HEK293T (cell line): ENCODE measurements around the gene COL24A1.

Experiments used
- ARNT ChIP-seq: fragments of 450-650 bp; IDR thresholded peaks from 2 replicates; pipeline ENCODE4 v1.6.1; 2017; ENCODE audit warnings: mild to moderate bottlenecking
- BHLHE40 ChIP-seq: fragments of 450-650 bp; IDR thresholded peaks from 2 replicates; pipeline ENCODE4 v1.6.1; 2016; ENCODE audit warnings: mild to moderate bottlenecking, moderate library complexity, borderline replicate concordance
- CTBP1 ChIP-seq: fragments of 450-650 bp; IDR thresholded peaks from 2 replicates; pipeline ENCODE4 v1.6.1; 2016; ENCODE audit warnings: borderline replicate concordance
- ELF4 ChIP-seq: fragments of 450-650 bp; IDR thresholded peaks from 2 replicates; pipeline ENCODE4 v1.6.1; 2017; ENCODE audit warnings: antibody characterized with exemption
- FOXA1 ChIP-seq: fragments of 450-650 bp; IDR thresholded peaks from 2 replicates; pipeline ENCODE4 v1.6.1; 2016; ENCODE audit warnings: mild to moderate bottlenecking
- FOXK2 ChIP-seq: fragments of 450-650 bp; IDR thresholded peaks from 2 replicates; pipeline ENCODE4 v1.6.1; 2016; ENCODE audit warnings: mild to moderate bottlenecking
- FOXM1 ChIP-seq: fragments of 450-650 bp; IDR thresholded peaks from 2 replicates; pipeline ENCODE4 v1.6.1; 2017; ENCODE audit warnings: mild to moderate bottlenecking, borderline replicate concordance
- HDGF ChIP-seq: fragments of 450-650 bp; IDR thresholded peaks from 2 replicates; pipeline ENCODE4 v1.6.1; 2017; ENCODE audit warnings: antibody characterized with exemption, borderline replicate concordance
- LEF1 ChIP-seq: fragments of 450-650 bp; IDR thresholded peaks from 2 replicates; pipeline ENCODE4 v1.6.1; 2017; ENCODE audit warnings: mild to moderate bottlenecking, borderline replicate concordance
- NFRKB ChIP-seq: fragments of 450-650 bp; IDR thresholded peaks from 2 replicates; pipeline ENCODE4 v1.6.1; 2016; ENCODE audit warnings: mild to moderate bottlenecking, moderate library complexity
- PKNOX1 ChIP-seq: fragments of 450-650 bp; IDR thresholded peaks from 2 replicates; pipeline ENCODE4 v1.6.1; 2016
- SP1 ChIP-seq: fragments of 450-650 bp; IDR thresholded peaks from 2 replicates; pipeline ENCODE4 v1.6.1; 2017
- SUZ12 ChIP-seq: fragments of 450-650 bp; IDR thresholded peaks from 2 replicates; pipeline ENCODE4 v1.6.1; 2016; ENCODE audit warnings: mild to moderate bottlenecking
- TARDBP ChIP-seq: fragments of 450-650 bp; IDR thresholded peaks from 2 replicates; pipeline ENCODE4 v1.6.1; 2016

DNA sequence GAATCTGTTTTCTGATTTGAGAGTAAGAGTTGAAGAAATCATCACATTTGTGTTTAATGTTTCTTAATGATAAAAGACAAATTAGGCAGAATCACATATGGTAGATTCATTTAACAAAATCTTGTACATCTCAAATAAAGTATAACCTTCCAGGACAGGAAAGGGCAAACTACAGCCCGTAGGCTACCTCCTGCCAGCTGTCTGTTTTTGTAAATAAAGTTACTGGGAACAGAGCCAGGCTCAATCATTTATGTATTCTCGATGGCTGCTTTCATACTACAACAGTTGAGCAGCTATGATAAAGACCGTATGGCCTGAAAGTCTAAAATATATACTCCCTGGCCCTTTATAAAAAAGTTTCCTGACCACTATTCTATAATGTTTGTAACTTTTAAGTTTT lies 204.1 kb downstream of the COL24A1 start:
- TF ChIP-seq CTBP1 = no peak
- TF ChIP-seq SP1 = no peak
- no peak for TF ChIP-seq FOXA1
- no peak for TF ChIP-seq TARDBP
- no peak for TF ChIP-seq ELF4
- no peak for TF ChIP-seq SUZ12
- no peak for TF ChIP-seq HDGF
- no peak for TF ChIP-seq ARNT
- no peak for TF ChIP-seq BHLHE40
- TF ChIP-seq LEF1 = no peak
- no peak for TF ChIP-seq FOXM1
- TF ChIP-seq PKNOX1 = no peak
- TF ChIP-seq NFRKB = no peak
- TF ChIP-seq FOXK2 = no peak
